OCI-LY3 (cell line): ENCODE results near the gene NFIB.

Experiments used
- EZH2phosphoT487 ChIP-seq: fragments of 200-600 bp; shearing (Covaris generic); IDR thresholded peaks from 2 replicates; pipeline ENCODE4 v1.6.1; 2018; ENCODE audit warnings: antibody characterized with exemption, mixed run types, low read depth
- TF ChIP-seq, protein P1 (sequence below): fragments of 200-600, 300-600 bp; sonication (generic); IDR thresholded peaks from 2 replicates; pipeline ENCODE4 v1.5.1; 2014; ENCODE audit warnings: antibody characterized with exemption, low read length, low read depth

DNA sequence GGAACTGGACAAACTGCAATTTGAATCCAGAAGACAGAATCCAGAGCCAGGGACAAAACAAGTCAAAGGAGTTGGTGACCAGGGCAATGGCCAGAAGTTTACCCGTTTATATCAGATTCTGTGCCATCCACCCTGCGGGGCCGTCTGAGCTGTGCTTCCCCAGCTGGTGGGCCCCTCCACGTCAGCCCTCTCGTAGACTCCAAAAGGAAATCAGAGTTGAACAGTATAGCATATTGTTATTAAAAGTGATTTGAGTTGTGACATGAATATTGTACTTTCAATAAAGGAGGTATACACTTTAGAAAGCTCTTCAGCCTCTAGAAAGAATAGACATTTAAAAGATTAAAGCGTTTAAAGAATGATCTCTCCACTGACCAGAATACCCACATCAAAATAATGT lies 102.4 kb downstream of the NFIB start:
- TF ChIP-seq, protein P1, sequence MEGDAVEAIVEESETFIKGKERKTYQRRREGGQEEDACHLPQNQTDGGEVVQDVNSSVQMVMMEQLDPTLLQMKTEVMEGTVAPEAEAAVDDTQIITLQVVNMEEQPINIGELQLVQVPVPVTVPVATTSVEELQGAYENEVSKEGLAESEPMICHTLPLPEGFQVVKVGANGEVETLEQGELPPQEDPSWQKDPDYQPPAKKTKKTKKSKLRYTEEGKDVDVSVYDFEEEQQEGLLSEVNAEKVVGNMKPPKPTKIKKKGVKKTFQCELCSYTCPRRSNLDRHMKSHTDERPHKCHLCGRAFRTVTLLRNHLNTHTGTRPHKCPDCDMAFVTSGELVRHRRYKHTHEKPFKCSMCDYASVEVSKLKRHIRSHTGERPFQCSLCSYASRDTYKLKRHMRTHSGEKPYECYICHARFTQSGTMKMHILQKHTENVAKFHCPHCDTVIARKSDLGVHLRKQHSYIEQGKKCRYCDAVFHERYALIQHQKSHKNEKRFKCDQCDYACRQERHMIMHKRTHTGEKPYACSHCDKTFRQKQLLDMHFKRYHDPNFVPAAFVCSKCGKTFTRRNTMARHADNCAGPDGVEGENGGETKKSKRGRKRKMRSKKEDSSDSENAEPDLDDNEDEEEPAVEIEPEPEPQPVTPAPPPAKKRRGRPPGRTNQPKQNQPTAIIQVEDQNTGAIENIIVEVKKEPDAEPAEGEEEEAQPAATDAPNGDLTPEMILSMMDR, result no peak
- no peak for TF ChIP-seq EZH2phosphoT487
